Ovary (tissue), 3 donors: ENCODE data around the gene PRPH2.

Source experiments
- EP300 ChIP-seq: sonication (generic); formaldehyde crosslinking; IDR thresholded peaks from one replicate; pipeline ENCODE4 v1.6.1; 2017; ENCODE audit warnings: antibody characterized with exemption
- TF ChIP-seq, protein P1 (sequence below), 3 donors: fragments of 450-650 bp in 2 of 3; fragments of 200-600 bp in 1 of 3; IDR thresholded peaks; one replicate each; pipeline versions ENCODE4 v1.5.1 to v1.8.0; 2016 to 2022; ENCODE audit warnings: antibody characterized with exemption in 3 of 3, mild to moderate bottlenecking in 1 of 3
- donor health status: DM: no; HTN: no; CAD: no.

DNA sequence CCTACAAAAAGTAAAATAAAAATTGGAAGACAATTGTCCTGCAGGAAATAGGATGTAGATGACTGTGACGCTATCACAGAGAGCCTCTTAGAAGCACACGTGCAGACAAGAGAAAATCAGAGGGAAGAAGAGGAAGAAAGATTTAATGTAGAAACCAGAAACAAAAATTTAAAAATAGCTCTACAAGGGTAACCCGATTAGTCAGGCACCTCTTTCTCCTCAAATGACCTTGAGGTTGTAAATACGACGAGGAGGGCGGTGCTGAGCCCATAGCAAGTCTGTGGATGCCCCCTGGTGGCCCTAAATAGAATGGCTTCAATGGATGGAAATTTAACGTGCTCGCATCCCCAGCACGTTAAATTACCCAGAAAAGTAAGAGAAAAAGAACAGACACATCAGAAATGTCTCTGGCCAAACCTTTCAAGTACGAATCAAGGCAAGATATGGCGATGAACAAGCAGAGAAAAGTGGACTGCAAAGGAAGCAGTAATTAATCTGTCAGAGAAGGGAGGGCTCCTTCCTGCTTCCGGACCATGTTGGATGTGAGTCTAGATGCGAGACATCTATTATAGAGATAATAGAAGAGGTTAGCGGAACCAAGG is 4.2 kb upstream of the PRPH2 start:
- TF ChIP-seq, protein P1, sequence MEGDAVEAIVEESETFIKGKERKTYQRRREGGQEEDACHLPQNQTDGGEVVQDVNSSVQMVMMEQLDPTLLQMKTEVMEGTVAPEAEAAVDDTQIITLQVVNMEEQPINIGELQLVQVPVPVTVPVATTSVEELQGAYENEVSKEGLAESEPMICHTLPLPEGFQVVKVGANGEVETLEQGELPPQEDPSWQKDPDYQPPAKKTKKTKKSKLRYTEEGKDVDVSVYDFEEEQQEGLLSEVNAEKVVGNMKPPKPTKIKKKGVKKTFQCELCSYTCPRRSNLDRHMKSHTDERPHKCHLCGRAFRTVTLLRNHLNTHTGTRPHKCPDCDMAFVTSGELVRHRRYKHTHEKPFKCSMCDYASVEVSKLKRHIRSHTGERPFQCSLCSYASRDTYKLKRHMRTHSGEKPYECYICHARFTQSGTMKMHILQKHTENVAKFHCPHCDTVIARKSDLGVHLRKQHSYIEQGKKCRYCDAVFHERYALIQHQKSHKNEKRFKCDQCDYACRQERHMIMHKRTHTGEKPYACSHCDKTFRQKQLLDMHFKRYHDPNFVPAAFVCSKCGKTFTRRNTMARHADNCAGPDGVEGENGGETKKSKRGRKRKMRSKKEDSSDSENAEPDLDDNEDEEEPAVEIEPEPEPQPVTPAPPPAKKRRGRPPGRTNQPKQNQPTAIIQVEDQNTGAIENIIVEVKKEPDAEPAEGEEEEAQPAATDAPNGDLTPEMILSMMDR (IDR thresholded peaks at IDR 0.05): peak; percentile 90 to 94 (median 93)
- TF ChIP-seq EP300: no peak
